Prostate gland (tissue), 2 donors: Measurements from ENCODE around the gene CAMTA2. TPM values are rescaled to one million over a fixed set of nuclear protein-coding genes. Genes with fewer than 3 reads are reported as not detected.

Source experiments
- DNase-seq: peaks from one replicate; pipeline ENCODE4 v3.0.0-alpha.2; 2019; ENCODE audit warnings: low spot score
- H3K27ac ChIP-seq, 2 donors: fragments of 200-600 bp; sonication (generic); 2 replicates each; pipeline ENCODE4 v1.5.1; 2017 to 2019
- H3K27me3 ChIP-seq: fragments of 200-600 bp; sonication (generic); replicated peaks from 2 replicates; pipeline ENCODE4 v1.5.1; 2019; ENCODE audit not compliant: insufficient read depth
- H3K36me3 ChIP-seq, 2 donors: fragments of 200-600 bp; sonication (generic); 1 replicate in 1 of 2; 2 replicates in 1 of 2; pipeline versions ENCODE4 v1.5.1 to v1.8.1; 2017 to 2019
- H3K4me1 ChIP-seq: fragments of 200-600 bp; sonication (generic); replicated peaks from 2 replicates; pipeline ENCODE4 v1.5.1; 2019
- H3K4me3 ChIP-seq, 2 donors: fragments of 200-600 bp; sonication (generic); 2 replicates each; pipeline ENCODE4 v1.5.1; 2017 to 2019
- H3K9me3 ChIP-seq: fragments of 200-600 bp; sonication (generic); 2 replicates; pipeline ENCODE4 v1.5.1; 2017
- CTCF ChIP-seq, 4 experiments: fragments of 200-600 bp in 2 of 4; fragments of 450-650 bp in 2 of 4; sonication (generic) in 2 of 4; IDR thresholded peaks; 1 replicate in 3 of 4; 2 replicates in 1 of 4; pipeline ENCODE4 v1.5.1; 2016 to 2019; ENCODE audit warnings: antibody characterized with exemption in 4 of 4, mild to moderate bottlenecking in 2 of 4, moderate library complexity in 2 of 4
- POLR2A ChIP-seq: fragments of 450-650 bp; IDR thresholded peaks from one replicate; pipeline ENCODE4 v1.6.1; 2016; ENCODE audit warnings: antibody characterized with exemption, mild to moderate bottlenecking
- POLR2AphosphoS5 ChIP-seq: sonication (generic); formaldehyde crosslinking; IDR thresholded peaks from one replicate; pipeline ENCODE4 v1.6.1; 2017; ENCODE audit warnings: antibody characterized with exemption
- WGBS: methylation state at CpG from one replicate; pipeline ENCODE4 v1.1.5; 2018; 5-methylcytosine and 5-hydroxymethylcytosine counted together
- intact Hi-C: fragments of 100-400 bp; cut with DNase I; formaldehyde crosslinking; loops from one replicate; pipeline ENCODE4 v1.14.2; 2022
- total RNA-seq, 2 donors: library from RNA; depleted of rRNA; stranded (reverse); fragments of >200 nt; gene quantifications; one replicate each; pipeline ENCODE4 v1.1.0, GENCODE V29; 2016

CAMTA2 gene
- total RNA-seq, 2 donors from 2014 or later: 13.6 to 40.2 TPM

GRCh38 chr17:4945944-4946280, 41.6 kb downstream of the CAMTA2 start:
- Histone ChIP-seq H3K9me3 (no peaks in the 10 kb centered on the region), H3K27ac (peak overlapping the region; percentile 8 to 96), H3K4me1 (peaks cover 20% of the 10 kb centered on the region), H3K36me3 (peaks cover 0 to 5% of the 10 kb centered on the region in 2 donors), H3K27me3 (no peaks in the 10 kb centered on the region), H3K4me3 (no peak overlapping the region)
- no peak for DNase-seq
- intact Hi-C loops: loop anchor here (5.0 kb wide), 1 partner anchor 41 kb away; the partner anchor contains the start of gene CAMTA2
- TF ChIP-seq POLR2A (no peak), POLR2AphosphoS5 (no peak)
- 26% methylated on average over 4 of the region's 4 CpGs for WGBS

- H3K27ac ChIP-seq: peak overlapping the region; percentile 8 to 96
- no peaks in the 10 kb centered on the region for H3K27me3 ChIP-seq
- H3K4me1 ChIP-seq: peaks cover 20% of the 10 kb centered on the region
- no peaks in the 10 kb centered on the region for H3K9me3 ChIP-seq
- H3K4me3 ChIP-seq: no peak overlapping the region
- DNase-seq: peak; percentile 47
- TF ChIP-seq CTCF (IDR thresholded peaks at IDR 0.05) (no peak), POLR2A (no peak), POLR2AphosphoS5 (peak; percentile 45)
- H3K36me3 ChIP-seq: peaks cover 0 to 5% of the 10 kb centered on the region in 2 donors
- intact Hi-C loops: loop anchor here (5.0 kb wide), 1 partner anchor 42 kb away; the partner anchor contains the start of gene CAMTA2
- 34% methylated on average over 7 of the region's 7 CpGs for WGBS
Measured at GRCh38 chr17:4945176-4945943, 42.1 kb downstream of the CAMTA2 start.

DNA sequence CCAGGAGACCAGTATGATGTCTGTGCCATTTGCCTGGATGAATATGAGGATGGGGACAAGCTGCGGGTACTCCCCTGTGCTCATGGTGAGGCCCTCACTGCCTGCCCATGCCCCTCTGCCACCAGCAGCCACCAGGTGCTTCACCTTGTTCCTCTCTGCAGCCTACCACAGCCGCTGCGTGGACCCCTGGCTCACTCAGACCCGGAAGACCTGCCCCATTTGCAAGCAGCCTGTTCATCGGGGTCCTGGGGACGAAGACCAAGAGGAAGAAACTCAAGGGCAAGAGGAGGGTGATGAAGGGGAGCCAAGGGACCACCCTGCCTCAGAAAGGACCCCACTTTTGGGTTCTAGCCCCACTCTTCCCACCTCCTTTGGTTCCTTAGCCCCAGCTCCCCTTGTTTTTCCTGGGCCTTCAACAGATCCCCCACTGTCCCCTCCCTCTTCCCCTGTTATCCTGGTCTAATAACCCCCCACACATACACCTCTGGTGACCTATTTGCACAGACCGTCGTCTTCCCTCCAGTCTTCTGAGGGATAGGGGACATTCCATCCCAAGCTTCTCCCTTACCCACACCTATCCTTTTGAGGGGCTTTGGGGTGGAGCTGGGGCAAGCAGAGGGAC, 42.8 kb downstream of the CAMTA2 start:
- 53% methylated on average over 8 of the region's 8 CpGs for WGBS
- Histone ChIP-seq H3K9me3 (no peaks in the 10 kb centered on the region), H3K4me3 (no peak overlapping the region), H3K36me3 (peaks cover 0 to 5% of the 10 kb centered on the region in 2 donors), H3K4me1 (peaks cover 20% of the 10 kb centered on the region), H3K27me3 (no peaks in the 10 kb centered on the region), H3K27ac (peak overlapping the region in 1 of 2 donors; percentile 96)
- intact Hi-C loops: loop anchor here (5.0 kb wide), 1 partner anchor 43 kb away; the partner anchor contains the start of gene CAMTA2
- TF ChIP-seq POLR2A: no peak
- TF ChIP-seq CTCF (IDR thresholded peaks at IDR 0.05): no peak
- no peak for TF ChIP-seq POLR2AphosphoS5
- no peak for DNase-seq

DNA sequence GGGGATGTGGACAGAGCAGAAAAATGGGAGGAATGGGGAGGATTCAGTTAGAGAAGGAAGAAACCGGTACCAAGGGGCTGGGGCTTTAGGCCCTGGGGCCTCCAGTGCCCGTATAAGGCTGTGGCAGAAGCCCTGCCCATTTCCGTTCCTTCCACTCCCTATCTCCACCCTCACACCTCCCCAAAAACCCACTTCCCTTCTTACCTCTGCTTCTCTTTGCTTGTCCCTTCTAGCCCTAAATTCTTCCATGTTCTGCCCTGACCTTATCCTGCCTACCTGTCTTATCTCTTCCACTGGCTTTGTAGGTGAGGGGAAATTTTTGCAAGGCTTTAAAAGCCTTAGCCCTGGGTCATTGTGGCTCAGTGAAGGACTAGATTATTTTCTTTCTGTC, 43.3 kb downstream of the CAMTA2 start:
- WGBS: 32% methylated on average over 3 of the region's 3 CpGs
- DNase-seq: no peak
- Histone ChIP-seq H3K4me3 (no peak overlapping the region), H3K27ac (no peak overlapping the region), H3K9me3 (no peaks in the 10 kb centered on the region), H3K4me1 (peaks cover 20% of the 10 kb centered on the region), H3K36me3 (peaks cover 0 to 5% of the 10 kb centered on the region in 2 donors), H3K27me3 (no peaks in the 10 kb centered on the region)
- no peak for TF ChIP-seq POLR2AphosphoS5
- no peak for TF ChIP-seq CTCF (IDR thresholded peaks at IDR 0.05)
- TF ChIP-seq POLR2A: no peak
- intact Hi-C loops: no loop called here

- no peak for DNase-seq
- intact Hi-C loops: no loop called here
- Histone ChIP-seq H3K27ac (no peak overlapping the region), H3K27me3 (no peaks in the 10 kb centered on the region), H3K4me3 (no peak overlapping the region), H3K4me1 (peaks cover 27% of the 10 kb centered on the region), H3K9me3 (no peaks in the 10 kb centered on the region), H3K36me3 (peaks cover 0 to 5% of the 10 kb centered on the region in 2 donors)
- 72% methylated on average over 13 of the region's 13 CpGs for WGBS
- no peak for TF ChIP-seq POLR2A
- TF ChIP-seq POLR2AphosphoS5: no peak
- no peak for TF ChIP-seq CTCF (IDR thresholded peaks at IDR 0.05)
Measured at GRCh38 chr17:4942760-4943508, 44.5 kb downstream of the CAMTA2 start.
